Measurements from ENCODE around the gene GLIS1.

Gene GLIS1

DNA sequence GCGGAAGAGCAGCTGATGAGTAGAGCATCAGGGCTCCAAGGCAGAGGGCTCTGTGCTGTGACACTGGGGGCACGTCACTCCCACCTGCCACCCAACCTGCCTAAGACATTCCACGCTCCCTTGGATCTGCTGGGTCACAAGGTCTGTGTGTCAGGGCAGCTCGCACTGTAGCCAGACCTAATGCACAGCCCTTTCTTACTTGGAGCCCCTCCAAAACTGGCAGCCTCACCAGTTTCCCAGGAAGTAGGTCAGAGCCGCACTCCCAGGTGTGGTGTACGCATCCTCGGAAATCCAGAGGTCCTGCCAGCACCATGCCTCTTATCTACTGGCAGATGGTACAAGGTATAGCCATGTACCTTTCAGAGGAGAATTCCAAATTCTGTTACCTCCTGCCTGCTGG lies 257.5 kb downstream of the GLIS1 start:
- no peak for DNase-seq (ENCODE audit: low read depth)
- no peak for TF ChIP-seq MYC (IDR thresholded peaks at IDR 0.05; ENCODE audit: low read depth, low read length)
- TF ChIP-seq POLR2A (IDR thresholded peaks at IDR 0.05; ENCODE audit: extremely low read depth, insufficient read length): no peak
- TF ChIP-seq, protein P1, sequence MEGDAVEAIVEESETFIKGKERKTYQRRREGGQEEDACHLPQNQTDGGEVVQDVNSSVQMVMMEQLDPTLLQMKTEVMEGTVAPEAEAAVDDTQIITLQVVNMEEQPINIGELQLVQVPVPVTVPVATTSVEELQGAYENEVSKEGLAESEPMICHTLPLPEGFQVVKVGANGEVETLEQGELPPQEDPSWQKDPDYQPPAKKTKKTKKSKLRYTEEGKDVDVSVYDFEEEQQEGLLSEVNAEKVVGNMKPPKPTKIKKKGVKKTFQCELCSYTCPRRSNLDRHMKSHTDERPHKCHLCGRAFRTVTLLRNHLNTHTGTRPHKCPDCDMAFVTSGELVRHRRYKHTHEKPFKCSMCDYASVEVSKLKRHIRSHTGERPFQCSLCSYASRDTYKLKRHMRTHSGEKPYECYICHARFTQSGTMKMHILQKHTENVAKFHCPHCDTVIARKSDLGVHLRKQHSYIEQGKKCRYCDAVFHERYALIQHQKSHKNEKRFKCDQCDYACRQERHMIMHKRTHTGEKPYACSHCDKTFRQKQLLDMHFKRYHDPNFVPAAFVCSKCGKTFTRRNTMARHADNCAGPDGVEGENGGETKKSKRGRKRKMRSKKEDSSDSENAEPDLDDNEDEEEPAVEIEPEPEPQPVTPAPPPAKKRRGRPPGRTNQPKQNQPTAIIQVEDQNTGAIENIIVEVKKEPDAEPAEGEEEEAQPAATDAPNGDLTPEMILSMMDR (IDR thresholded peaks at IDR 0.05; ENCODE audit: low read depth, low read length): no peak
- TF ChIP-seq, protein P2, sequence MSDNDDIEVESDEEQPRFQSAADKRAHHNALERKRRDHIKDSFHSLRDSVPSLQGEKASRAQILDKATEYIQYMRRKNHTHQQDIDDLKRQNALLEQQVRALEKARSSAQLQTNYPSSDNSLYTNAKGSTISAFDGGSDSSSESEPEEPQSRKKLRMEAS (IDR thresholded peaks at IDR 0.05; ENCODE audit: low read depth, low read length): no peak
- no peak overlapping the region for H3K4me3 ChIP-seq (ENCODE audit: low read depth, low read length)

DNA sequence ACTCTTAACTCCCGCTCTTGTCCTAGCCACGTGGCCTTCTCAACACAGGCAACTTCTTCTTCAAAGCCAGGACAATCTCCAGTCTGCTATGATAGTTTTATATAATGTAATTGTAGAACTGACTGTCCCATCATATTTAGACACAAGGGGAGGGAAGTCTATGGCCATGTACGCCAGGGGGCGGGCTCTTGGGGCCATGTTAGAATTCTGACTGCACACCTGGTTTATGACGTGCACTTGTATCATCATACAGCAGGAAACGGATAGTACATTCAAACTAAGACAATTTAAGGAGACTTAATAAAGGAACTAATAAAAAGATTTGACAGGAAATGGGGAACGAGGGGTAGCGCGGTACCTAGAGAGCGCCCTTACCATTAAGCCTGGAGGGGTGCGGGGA lies 258.3 kb downstream of the GLIS1 start:
- H3K4me3 ChIP-seq (ENCODE audit: low read depth, low read length): no peak overlapping the region
- no peak for DNase-seq (ENCODE audit: low read depth)
- TF ChIP-seq, protein P2 (IDR thresholded peaks at IDR 0.05; ENCODE audit: low read depth, low read length): no peak

DNA sequence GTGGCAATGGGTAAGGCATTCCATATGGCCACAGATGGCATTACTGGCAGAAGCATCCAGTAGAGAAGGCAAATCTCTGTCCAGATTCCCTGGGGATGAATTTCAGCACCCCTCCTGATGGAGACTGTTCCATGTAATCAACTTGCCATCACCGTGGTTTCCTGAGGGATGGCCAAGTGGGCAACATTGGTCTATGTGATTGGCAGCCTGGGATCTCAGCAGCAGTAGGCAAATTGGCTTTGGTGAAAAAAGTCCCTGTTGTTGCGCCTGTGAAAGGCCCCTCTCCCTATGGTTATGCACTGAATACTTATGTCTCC lies 260.5 kb downstream of the GLIS1 start:
- DNase-seq (ENCODE audit: low read depth): no peak
- TF ChIP-seq MYC (IDR thresholded peaks at IDR 0.05; ENCODE audit: low read depth, low read length) (no peak), POLR2A (IDR thresholded peaks at IDR 0.05; ENCODE audit: extremely low read depth, insufficient read length) (no peak)
- TF ChIP-seq, protein P2 (IDR thresholded peaks at IDR 0.05; ENCODE audit: low read depth, low read length): no peak
- TF ChIP-seq, protein P1 (IDR thresholded peaks at IDR 0.05; ENCODE audit: low read depth, low read length): no peak

DNA sequence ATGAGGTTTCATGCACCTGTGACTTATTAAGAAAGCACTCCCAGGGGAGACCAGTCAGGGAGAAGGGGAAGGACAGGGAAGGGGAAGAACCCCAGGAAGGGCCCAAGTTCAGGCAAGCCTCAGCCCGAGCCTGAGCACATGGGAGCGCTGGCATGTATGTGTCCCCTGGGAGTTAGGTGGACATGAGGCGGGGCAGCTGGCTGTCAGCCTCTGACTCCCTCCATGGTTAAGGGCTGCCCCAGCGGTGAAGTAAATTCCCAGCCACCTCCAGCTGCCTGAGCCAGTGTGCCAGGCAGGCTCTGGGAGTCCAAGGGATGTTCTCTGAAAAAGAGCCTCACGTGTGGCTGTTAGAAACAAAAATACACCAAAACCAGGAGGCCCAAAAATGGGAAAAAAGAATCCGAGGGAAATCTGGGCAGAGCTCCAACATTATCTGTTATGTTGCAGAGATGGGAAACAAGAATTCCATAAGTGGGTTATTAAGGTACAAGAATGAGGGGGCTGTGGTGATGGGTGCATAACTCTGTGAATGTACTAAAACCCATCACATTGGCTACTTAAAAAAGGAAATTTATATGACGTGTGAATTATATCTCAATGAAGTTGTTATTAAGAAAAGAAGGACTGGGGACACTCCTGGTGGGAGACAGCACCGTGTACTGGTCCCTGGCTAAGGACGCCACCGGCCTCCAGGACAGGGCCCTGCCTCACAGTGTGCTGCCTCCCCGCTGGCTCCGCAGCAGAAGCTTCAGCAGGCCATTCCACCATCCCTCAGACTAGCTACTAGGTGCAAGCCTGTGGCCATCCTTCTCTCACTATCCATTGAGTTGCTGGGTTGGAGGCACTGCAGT lies 261.1 kb downstream of the GLIS1 start:
- DNase-seq (ENCODE audit: low read depth): no peak
- H3K4me3 ChIP-seq (ENCODE audit: low read depth, low read length): no peak overlapping the region
- TF ChIP-seq, protein P2 (IDR thresholded peaks at IDR 0.05; ENCODE audit: low read depth, low read length): no peak
- TF ChIP-seq, protein P1 (IDR thresholded peaks at IDR 0.05; ENCODE audit: low read depth, low read length): no peak
- TF ChIP-seq MYC (IDR thresholded peaks at IDR 0.05; ENCODE audit: low read depth, low read length) (no peak), POLR2A (IDR thresholded peaks at IDR 0.05; ENCODE audit: extremely low read depth, insufficient read length) (no peak)

More for the DNA sequence above, 260.5 kb downstream of the GLIS1 start:
- H3K4me3 ChIP-seq (ENCODE audit: low read depth, low read length): no peak overlapping the region

DNA sequence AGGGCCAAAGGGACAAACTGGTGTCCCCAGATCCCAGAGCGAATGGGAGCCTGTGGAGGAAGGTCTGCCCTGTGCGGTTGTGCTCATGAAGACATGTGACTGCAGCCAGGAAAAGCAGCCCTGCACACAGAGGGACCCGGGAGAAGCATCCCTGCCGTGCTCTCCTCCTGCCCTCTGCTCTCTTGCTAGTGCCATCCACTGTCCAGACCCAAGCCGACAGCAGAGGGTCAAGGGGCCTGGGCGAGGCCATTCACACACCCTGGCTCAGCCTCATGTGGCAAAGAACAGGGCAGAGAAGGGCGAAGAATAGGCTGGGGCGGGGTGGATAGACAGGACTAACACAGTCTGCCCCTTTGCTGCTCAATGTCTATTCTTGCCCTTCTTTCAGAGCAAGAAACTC lies 262.4 kb downstream of the GLIS1 start:
- TF ChIP-seq, protein P1 (IDR thresholded peaks at IDR 0.05; ENCODE audit: low read depth, low read length): no peak
- TF ChIP-seq MYC (IDR thresholded peaks at IDR 0.05; ENCODE audit: low read depth, low read length) (no peak), POLR2A (IDR thresholded peaks at IDR 0.05; ENCODE audit: extremely low read depth, insufficient read length) (no peak)
- TF ChIP-seq, protein P2 (IDR thresholded peaks at IDR 0.05; ENCODE audit: low read depth, low read length): no peak
- no peak for DNase-seq (ENCODE audit: low read depth)
- H3K4me3 ChIP-seq (ENCODE audit: low read depth, low read length): no peak overlapping the region

DNA sequence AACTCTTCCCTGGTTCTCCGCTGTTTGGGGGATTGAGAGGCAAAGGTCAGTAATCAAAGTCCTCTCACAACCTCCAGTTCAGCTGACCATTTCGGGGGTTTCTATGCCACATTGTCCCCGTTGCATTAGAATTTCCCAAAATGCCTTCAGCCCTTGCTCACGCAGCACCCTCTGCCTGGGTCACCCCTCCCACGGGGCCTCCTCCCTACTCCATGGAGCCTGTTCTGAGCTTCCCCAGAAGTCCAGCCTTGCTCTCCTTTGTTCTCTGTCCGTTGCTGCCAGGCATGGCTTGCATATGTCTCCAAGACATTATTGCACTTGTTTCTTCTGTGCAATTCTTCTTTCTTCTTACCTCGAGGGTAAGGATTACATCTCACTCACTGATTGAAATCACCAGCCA lies 263.3 kb downstream of the GLIS1 start:
- DNase-seq (ENCODE audit: low read depth): no peak
- H3K4me3 ChIP-seq (ENCODE audit: low read depth, low read length): no peak overlapping the region
- TF ChIP-seq POLR2A (IDR thresholded peaks at IDR 0.05; ENCODE audit: extremely low read depth, insufficient read length): no peak
- TF ChIP-seq MYC (IDR thresholded peaks at IDR 0.05; ENCODE audit: low read depth, low read length): no peak
- TF ChIP-seq, protein P2 (IDR thresholded peaks at IDR 0.05; ENCODE audit: low read depth, low read length): no peak
- TF ChIP-seq, protein P1 (IDR thresholded peaks at IDR 0.05; ENCODE audit: low read depth, low read length): no peak

All from NB4 (cell line).